ENCODE results near the gene SGCA. TPM values are rescaled to one million over a fixed set of nuclear protein-coding genes. Genes with fewer than 3 reads are reported as not detected.

Gene SGCA
- total and polyA plus RNA-seq, 2 experiments from 2014 or later = 0.19 TPM; not detected in 1

GRCh38 chr17:50170662-50171370 lies 5.0 kb downstream of the SGCA start:
- TF ChIP-seq, protein P1, sequence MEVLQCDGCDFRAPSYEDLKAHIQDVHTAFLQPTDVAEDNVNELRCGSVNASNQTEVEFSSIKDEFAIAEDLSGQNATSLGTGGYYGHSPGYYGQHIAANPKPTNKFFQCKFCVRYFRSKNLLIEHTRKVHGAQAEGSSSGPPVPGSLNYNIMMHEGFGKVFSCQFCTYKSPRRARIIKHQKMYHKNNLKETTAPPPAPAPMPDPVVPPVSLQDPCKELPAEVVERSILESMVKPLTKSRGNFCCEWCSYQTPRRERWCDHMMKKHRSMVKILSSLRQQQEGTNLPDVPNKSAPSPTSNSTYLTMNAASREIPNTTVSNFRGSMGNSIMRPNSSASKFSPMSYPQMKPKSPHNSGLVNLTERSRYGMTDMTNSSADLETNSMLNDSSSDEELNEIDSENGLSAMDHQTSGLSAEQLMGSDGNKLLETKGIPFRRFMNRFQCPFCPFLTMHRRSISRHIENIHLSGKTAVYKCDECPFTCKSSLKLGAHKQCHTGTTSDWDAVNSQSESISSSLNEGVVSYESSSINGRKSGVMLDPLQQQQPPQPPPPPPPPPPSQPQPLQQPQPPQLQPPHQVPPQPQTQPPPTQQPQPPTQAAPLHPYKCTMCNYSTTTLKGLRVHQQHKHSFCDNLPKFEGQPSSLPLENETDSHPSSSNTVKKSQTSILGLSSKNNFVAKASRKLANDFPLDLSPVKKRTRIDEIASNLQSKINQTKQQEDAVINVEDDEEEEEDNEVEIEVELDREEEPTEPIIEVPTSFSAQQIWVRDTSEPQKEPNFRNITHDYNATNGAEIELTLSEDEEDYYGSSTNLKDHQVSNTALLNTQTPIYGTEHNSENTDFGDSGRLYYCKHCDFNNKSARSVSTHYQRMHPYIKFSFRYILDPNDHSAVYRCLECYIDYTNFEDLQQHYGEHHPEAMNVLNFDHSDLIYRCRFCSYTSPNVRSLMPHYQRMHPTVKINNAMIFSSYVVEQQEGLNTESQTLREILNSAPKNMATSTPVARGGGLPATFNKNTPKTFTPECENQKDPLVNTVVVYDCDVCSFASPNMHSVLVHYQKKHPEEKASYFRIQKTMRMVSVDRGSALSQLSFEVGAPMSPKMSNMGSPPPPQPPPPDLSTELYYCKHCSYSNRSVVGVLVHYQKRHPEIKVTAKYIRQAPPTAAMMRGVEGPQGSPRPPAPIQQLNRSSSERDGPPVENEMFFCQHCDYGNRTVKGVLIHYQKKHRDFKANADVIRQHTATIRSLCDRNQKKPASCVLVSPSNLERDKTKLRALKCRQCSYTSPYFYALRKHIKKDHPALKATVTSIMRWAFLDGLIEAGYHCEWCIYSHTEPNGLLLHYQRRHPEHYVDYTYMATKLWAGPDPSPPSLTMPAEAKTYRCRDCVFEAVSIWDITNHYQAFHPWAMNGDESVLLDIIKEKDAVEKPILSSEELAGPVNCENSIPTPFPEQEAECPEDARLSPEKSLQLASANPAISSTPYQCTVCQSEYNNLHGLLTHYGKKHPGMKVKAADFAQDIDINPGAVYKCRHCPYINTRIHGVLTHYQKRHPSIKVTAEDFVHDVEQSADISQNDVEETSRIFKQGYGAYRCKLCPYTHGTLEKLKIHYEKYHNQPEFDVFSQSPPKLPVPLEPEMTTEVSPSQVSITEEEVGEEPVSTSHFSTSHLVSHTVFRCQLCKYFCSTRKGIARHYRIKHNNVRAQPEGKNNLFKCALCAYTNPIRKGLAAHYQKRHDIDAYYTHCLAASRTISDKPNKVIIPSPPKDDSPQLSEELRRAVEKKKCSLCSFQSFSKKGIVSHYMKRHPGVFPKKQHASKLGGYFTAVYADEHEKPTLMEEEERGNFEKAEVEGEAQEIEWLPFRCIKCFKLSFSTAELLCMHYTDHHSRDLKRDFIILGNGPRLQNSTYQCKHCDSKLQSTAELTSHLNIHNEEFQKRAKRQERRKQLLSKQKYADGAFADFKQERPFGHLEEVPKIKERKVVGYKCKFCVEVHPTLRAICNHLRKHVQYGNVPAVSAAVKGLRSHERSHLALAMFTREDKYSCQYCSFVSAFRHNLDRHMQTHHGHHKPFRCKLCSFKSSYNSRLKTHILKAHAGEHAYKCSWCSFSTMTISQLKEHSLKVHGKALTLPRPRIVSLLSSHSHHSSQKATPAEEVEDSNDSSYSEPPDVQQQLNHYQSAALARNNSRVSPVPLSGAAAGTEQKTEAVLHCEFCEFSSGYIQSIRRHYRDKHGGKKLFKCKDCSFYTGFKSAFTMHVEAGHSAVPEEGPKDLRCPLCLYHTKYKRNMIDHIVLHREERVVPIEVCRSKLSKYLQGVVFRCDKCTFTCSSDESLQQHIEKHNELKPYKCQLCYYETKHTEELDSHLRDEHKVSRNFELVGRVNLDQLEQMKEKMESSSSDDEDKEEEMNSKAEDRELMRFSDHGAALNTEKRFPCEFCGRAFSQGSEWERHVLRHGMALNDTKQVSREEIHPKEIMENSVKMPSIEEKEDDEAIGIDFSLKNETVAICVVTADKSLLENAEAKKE (CRISPR knock-in tag; IDR thresholded peaks at IDR 0.05) = no peak
- TF ChIP-seq JUNB (IDR thresholded peaks at IDR 0.05; ENCODE audit: unreplicated experiment) = no peak
- TF ChIP-seq, protein P2, sequence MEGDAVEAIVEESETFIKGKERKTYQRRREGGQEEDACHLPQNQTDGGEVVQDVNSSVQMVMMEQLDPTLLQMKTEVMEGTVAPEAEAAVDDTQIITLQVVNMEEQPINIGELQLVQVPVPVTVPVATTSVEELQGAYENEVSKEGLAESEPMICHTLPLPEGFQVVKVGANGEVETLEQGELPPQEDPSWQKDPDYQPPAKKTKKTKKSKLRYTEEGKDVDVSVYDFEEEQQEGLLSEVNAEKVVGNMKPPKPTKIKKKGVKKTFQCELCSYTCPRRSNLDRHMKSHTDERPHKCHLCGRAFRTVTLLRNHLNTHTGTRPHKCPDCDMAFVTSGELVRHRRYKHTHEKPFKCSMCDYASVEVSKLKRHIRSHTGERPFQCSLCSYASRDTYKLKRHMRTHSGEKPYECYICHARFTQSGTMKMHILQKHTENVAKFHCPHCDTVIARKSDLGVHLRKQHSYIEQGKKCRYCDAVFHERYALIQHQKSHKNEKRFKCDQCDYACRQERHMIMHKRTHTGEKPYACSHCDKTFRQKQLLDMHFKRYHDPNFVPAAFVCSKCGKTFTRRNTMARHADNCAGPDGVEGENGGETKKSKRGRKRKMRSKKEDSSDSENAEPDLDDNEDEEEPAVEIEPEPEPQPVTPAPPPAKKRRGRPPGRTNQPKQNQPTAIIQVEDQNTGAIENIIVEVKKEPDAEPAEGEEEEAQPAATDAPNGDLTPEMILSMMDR (conservative IDR thresholded peaks at IDR 0.05; ENCODE audit: low read depth in 2 of 2) = no peak
- TF ChIP-seq, protein P3, sequence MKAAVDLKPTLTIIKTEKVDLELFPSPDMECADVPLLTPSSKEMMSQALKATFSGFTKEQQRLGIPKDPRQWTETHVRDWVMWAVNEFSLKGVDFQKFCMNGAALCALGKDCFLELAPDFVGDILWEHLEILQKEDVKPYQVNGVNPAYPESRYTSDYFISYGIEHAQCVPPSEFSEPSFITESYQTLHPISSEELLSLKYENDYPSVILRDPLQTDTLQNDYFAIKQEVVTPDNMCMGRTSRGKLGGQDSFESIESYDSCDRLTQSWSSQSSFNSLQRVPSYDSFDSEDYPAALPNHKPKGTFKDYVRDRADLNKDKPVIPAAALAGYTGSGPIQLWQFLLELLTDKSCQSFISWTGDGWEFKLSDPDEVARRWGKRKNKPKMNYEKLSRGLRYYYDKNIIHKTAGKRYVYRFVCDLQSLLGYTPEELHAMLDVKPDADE (IDR thresholded peaks at IDR 0.05) = no peak
- TF ChIP-seq, protein P4, sequence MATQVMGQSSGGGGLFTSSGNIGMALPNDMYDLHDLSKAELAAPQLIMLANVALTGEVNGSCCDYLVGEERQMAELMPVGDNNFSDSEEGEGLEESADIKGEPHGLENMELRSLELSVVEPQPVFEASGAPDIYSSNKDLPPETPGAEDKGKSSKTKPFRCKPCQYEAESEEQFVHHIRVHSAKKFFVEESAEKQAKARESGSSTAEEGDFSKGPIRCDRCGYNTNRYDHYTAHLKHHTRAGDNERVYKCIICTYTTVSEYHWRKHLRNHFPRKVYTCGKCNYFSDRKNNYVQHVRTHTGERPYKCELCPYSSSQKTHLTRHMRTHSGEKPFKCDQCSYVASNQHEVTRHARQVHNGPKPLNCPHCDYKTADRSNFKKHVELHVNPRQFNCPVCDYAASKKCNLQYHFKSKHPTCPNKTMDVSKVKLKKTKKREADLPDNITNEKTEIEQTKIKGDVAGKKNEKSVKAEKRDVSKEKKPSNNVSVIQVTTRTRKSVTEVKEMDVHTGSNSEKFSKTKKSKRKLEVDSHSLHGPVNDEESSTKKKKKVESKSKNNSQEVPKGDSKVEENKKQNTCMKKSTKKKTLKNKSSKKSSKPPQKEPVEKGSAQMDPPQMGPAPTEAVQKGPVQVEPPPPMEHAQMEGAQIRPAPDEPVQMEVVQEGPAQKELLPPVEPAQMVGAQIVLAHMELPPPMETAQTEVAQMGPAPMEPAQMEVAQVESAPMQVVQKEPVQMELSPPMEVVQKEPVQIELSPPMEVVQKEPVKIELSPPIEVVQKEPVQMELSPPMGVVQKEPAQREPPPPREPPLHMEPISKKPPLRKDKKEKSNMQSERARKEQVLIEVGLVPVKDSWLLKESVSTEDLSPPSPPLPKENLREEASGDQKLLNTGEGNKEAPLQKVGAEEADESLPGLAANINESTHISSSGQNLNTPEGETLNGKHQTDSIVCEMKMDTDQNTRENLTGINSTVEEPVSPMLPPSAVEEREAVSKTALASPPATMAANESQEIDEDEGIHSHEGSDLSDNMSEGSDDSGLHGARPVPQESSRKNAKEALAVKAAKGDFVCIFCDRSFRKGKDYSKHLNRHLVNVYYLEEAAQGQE (IDR thresholded peaks at IDR 0.05; ENCODE audit: unreplicated experiment) = no peak
- TF ChIP-seq EZH2phosphoT487 (IDR thresholded peaks at IDR 0.05; ENCODE audit: unreplicated experiment) = no peak
- TF ChIP-seq ZNF114 (CRISPR knock-in tag; IDR thresholded peaks at IDR 0.05) = no peak
- TF ChIP-seq NANOG (IDR thresholded peaks at IDR 0.05; ENCODE audit: borderline replicate concordance) = no peak
- H3K9me3 Mint-ChIP-seq = no peaks in the 10 kb centered on the region; the same call in 2 of the 3 replicates

More at GRCh38 chr17:50170662-50171370, 5.0 kb downstream of the SGCA start:
- Histone ChIP-seq H3K27ac (ENCODE audit: low read depth) (no peak overlapping the region), H3K4me2 (no peak overlapping the region), H3K4me3 (no peak overlapping the region), H3K36me3 (ENCODE audit: insufficient read depth) (no peaks in the 10 kb centered on the region), H3K27me3 (ENCODE audit: insufficient read depth) (no peaks in the 10 kb centered on the region), H3K4me1 (ENCODE audit: insufficient read depth) (no peaks in the 10 kb centered on the region), H3K9me2 (ENCODE audit: insufficient read depth) (no peaks in the 10 kb centered on the region), H4K20me1 (replicated peaks; ENCODE audit: insufficient read depth) (no peaks in the 10 kb centered on the region), H2AFZ (no peak overlapping the region), H3F3A (replicated peaks; ENCODE audit: low read depth) (no peaks in the 10 kb centered on the region), H3K79me2 (replicated peaks; ENCODE audit: insufficient read depth) (no peaks in the 10 kb centered on the region)
- H3K4me1 Mint-ChIP-seq = peaks cover 27% of the 10 kb centered on the region
- no peak overlapping the region for H3K27ac Mint-ChIP-seq
- H3K36me3 Mint-ChIP-seq (ENCODE audit: low read depth) = no peaks in the 10 kb centered on the region
- DNase-seq (ENCODE audit: low spot score) (no peak), ATAC-seq (no peak)
- H3K27me3 Mint-ChIP-seq (ENCODE audit: insufficient read depth, low read depth, poor library complexity) = peaks cover 11% of the 10 kb centered on the region
- H3K4me3 Mint-ChIP-seq = no peak overlapping the region

Data from GM23338 (cell line).